Hepatocyte (in vitro differentiated cells): ENCODE measurements around the gene CFAP68. TPM values are rescaled to one million over a fixed set of nuclear protein-coding genes. Genes with fewer than 3 reads are reported as not detected.

Source experiments
- DNase-seq: peaks from one replicate; pipeline ENCODE4 v3.0.0-alpha.2; 2016; ENCODE audit warnings: low spot score
- H2AFZ ChIP-seq: fragments of 200-600 bp; sonication (generic); 2 replicates; pipeline ENCODE4 v1.6.0; 2016; ENCODE audit warnings: antibody characterized with exemption, mild to moderate bottlenecking
- H3K27ac ChIP-seq: fragments of 200-600 bp; sonication (generic); 2 replicates; pipeline ENCODE4 v1.5.1; 2016; ENCODE audit warnings: mild to moderate bottlenecking
- H3K27me3 ChIP-seq: fragments of 200-600 bp; sonication (generic); 2 replicates; pipeline ENCODE4 v1.6.1; 2016
- H3K36me3 ChIP-seq: fragments of 200-600 bp; sonication (generic); replicated peaks from 2 replicates; pipeline ENCODE4 v1.5.1; 2016; ENCODE audit warnings: low read depth; ENCODE audit not compliant: insufficient read depth
- H3K4me1 ChIP-seq: fragments of 200-600 bp; sonication (generic); 2 replicates; pipeline ENCODE4 v1.5.1; 2016; ENCODE audit warnings: mild to moderate bottlenecking, moderate library complexity; ENCODE audit not compliant: insufficient read depth
- H3K4me2 ChIP-seq: fragments of 200-600 bp; sonication (generic); 2 replicates; pipeline ENCODE4 v1.6.0; 2016
- H3K4me3 ChIP-seq: fragments of 200-600 bp; sonication (generic); 2 replicates; pipeline ENCODE4 v1.5.1; 2016; ENCODE audit warnings: mild to moderate bottlenecking
- H3K79me2 ChIP-seq: fragments of 200-600 bp; sonication (generic); 2 replicates; pipeline ENCODE4 v1.6.0; 2017; ENCODE audit warnings: mild to moderate bottlenecking
- H3K9me2 ChIP-seq: fragments of 200-600 bp; sonication (generic); replicated peaks from 2 replicates; pipeline ENCODE4 v1.6.0; 2017; ENCODE audit warnings: mild to moderate bottlenecking; ENCODE audit not compliant: insufficient read depth
- H3K9me3 ChIP-seq: fragments of 200-600 bp; sonication (generic); 2 replicates; pipeline ENCODE4 v1.5.1; 2016; ENCODE audit warnings: low read depth, mild to moderate bottlenecking
- H4K20me1 ChIP-seq: fragments of 200-600 bp; sonication (generic); 2 replicates; pipeline ENCODE4 v1.6.0; 2016; ENCODE audit warnings: mild to moderate bottlenecking; ENCODE audit not compliant: insufficient read depth, poor library complexity, severe bottlenecking
- CTCF ChIP-seq: fragments of 200-600 bp; sonication (generic); IDR thresholded peaks from 2 replicates; pipeline ENCODE4 v1.5.1; 2016; ENCODE audit warnings: antibody characterized with exemption, mild to moderate bottlenecking; ENCODE audit not compliant: poor library complexity
- EZH2 ChIP-seq: fragments of 200-600 bp; sonication (generic); IDR thresholded peaks from 2 replicates; pipeline ENCODE4 v1.6.1; 2016; ENCODE audit warnings: antibody characterized with exemption, mild to moderate bottlenecking, borderline replicate concordance
- EZH2phosphoT487 ChIP-seq: fragments of 200-600 bp; sonication (generic); IDR thresholded peaks from one replicate; pipeline ENCODE4 v1.6.1; 2018; ENCODE audit warnings: antibody characterized with exemption, mild to moderate bottlenecking, low read depth, moderate library complexity; ENCODE audit not compliant: unreplicated experiment, severe bottlenecking
- WGBS: methylation state at CpG from one replicate; pipeline ENCODE4 v1.1.6; 2016; ENCODE audit warnings: low lambda C conversion rate; ENCODE audit errors: missing lambda C conversion rate; 5-methylcytosine and 5-hydroxymethylcytosine counted together
- polyA plus RNA-seq: library from polyadenylated mRNA; unstranded; fragments of >200 nt; fragmentation: Nextera tagmentation; extraction: Ambion mirVana; gene quantifications from 2 replicates; pipeline ENCODE4 v1.2.1, GENCODE V29; 2016
- total RNA-seq: library from RNA; depleted of rRNA; stranded (reverse); fragments of >200 nt; gene quantifications from 2 replicates; pipeline ENCODE4 v1.2.3, GENCODE V29; 2014

Gene CFAP68
- total and polyA plus RNA-seq, 2 experiments from 2014 or later, result 21.8 to 24.6 TPM

GRCh38 chr11:111917788-111918187 is 38.4 kb downstream of the CFAP68 start:
- Histone ChIP-seq H3K79me2 (peaks cover 20% of the 10 kb centered on the region), H3K27ac (peak overlapping the region; percentile 95), H3K4me3 (no peak overlapping the region), H3K9me2 (no peaks in the 10 kb centered on the region), H3K36me3 (no peaks in the 10 kb centered on the region), H4K20me1 (no peaks in the 10 kb centered on the region), H3K9me3 (no peaks in the 10 kb centered on the region), H2AFZ (peak overlapping the region; percentile 87), H3K4me2 (peak overlapping the region; percentile 80), H3K27me3 (no peaks in the 10 kb centered on the region), H3K4me1 (peaks cover 22% of the 10 kb centered on the region)
- DNase-seq, result no peak
- no peak for TF ChIP-seq EZH2
- WGBS, result 90% methylated on average over 3 of the region's 3 CpGs

DNA sequence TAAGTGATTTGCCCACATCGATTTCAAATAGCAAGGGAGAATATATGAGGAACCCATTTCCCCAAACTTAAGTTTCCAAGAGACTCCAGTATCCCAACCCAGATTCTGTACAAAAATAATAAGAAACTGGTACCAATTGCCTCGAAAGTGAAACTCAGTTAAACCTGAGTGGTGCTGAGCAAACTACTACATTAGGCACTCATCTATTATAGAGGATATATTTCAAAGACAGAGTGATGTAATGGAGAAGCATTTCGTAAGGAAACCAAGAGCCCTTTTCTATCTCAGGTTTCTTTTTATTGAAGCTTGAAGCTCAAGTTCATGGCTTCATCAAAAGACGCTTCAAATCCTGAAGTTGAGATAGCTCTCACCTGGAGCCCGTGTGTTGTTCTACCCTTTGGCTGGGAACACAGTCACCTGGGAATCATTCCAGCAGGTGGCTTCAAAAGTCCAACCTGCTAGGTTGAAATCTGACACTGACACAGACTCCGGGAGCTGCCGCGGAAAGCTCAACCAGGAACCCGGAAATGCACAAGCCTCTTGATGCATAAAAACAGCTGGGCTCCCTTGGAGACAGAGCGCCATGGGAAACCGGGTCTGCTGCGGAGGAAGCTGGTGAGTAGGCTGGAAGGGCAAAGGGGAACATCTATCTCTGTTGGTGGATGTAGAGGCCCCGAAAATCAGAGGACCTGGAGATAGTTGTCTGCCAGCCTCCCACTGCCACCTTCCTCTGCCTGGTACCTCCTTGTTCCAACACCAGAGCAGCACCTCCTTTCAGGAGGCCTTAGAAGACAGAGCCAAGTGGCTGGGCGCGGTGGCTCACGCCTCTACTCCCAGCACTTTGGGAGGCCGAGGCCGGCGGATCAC is 39.3 kb downstream of the CFAP68 start, which contains the start of gene C11orf52:
TSS of gene C11orf52 (plus strand) at position 524 of the 867 bp plus-strand sequence. CDS start at position 584, 60 bp downstream.
- Histone ChIP-seq H3K9me2 (no peaks in the 10 kb centered on the region), H4K20me1 (no peaks in the 10 kb centered on the region), H3K36me3 (no peaks in the 10 kb centered on the region), H3K27me3 (no peaks in the 10 kb centered on the region), H3K9me3 (no peaks in the 10 kb centered on the region), H3K27ac (peak within 1 kb of the TSS; percentile 95), H3K4me2 (peak within 1 kb of the TSS; percentile 80), H3K4me3 (no peak within 1 kb of the TSS), H3K4me1 (peaks cover 28% of the 10 kb centered on the region), H3K79me2 (peaks cover 20% of the 10 kb centered on the region), H2AFZ (peak within 1 kb of the TSS; percentile 87)
- WGBS, result 45% methylated on average over 19 of the region's 19 CpGs
- TF ChIP-seq CTCF, result no peak
- no peak for TF ChIP-seq EZH2
- TF ChIP-seq EZH2phosphoT487, result no peak
- peak; percentile 90 for DNase-seq

- H3K4me1 ChIP-seq, result peaks cover 43% of the 10 kb centered on the region
- 63% methylated on average over 2 of the region's 2 CpGs for WGBS
Measured at GRCh38 chr11:111920908-111921307, 41.6 kb downstream of the CFAP68 start.

More at GRCh38 chr11:111920908-111921307, 41.6 kb downstream of the CFAP68 start:
- no peak overlapping the region for H3K27ac ChIP-seq
- DNase-seq, result no peak
- no peaks in the 10 kb centered on the region for H4K20me1 ChIP-seq
- no peak overlapping the region for H3K4me3 ChIP-seq
- H2AFZ ChIP-seq, result no peak overlapping the region
- no peaks in the 10 kb centered on the region for H3K27me3 ChIP-seq
- no peak overlapping the region for H3K4me2 ChIP-seq
- TF ChIP-seq CTCF (no peak), EZH2 (no peak), EZH2phosphoT487 (no peak)
- no peaks in the 10 kb centered on the region for H3K9me3 ChIP-seq
- H3K79me2 ChIP-seq, result peaks cover 20% of the 10 kb centered on the region
- no peaks in the 10 kb centered on the region for H3K9me2 ChIP-seq
- no peaks in the 10 kb centered on the region for H3K36me3 ChIP-seq
